Skin of body (tissue), 2 donors: ENCODE data around the gene OR10G8. TPM values are rescaled to one million over a fixed set of nuclear protein-coding genes. Genes with fewer than 3 reads are reported as not detected.

Experiments
- DNase-seq: peaks from one replicate; lab custom pipeline; 2025; lab: John Stamatoyannopoulos, UW
- total RNA-seq: library from RNA; depleted of rRNA; stranded (reverse); fragments of >200 nt; gene quantifications from one replicate; pipeline ENCODE4 v1.2.3, GENCODE V29; 2014

The OR10G8 gene
- total RNA-seq, 1 donor from 2014 or later = not detected

- no peak for DNase-seq
Measured at GRCh38 chr11:124078591-124078990, 52.0 kb downstream of the OR10G8 start.

DNA sequence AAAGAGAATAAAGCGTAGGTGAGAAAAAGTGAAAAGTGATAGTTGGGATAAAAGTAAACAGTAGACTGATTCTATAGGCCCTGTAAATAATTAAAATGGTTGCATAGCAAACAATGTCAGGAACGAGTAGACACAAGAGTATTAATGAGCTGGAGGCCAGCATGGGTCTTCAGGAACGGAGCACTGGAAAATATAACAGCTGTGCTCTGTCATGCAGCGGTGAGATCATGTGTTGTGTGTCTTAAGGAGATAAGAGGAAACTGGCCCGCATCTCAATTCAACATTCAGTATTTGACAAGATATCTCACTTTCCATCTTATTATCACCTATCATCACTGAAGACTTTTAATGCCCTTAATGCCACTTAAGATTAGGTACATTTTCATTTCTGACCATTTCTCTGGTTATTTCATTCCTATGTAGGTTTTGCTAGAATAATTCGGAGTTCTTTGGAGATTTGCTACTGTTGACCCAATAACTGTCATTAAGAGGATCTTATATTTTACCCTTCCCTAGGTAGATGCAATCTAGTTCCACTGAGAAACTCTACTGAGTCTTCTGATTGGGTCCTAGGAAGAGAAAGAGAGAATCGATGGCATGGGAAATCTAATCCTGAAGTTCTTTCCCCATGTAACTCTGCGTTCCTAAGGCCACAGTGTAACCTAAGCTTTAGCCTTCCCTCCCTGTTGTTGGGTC, 53.2 kb downstream of the OR10G8 start:
- no peak for DNase-seq

Other genes starting within 250 kb of the OR10G8 start
- gene OR6M1, start 220.4 kb upstream of the OR10G8 start, total RNA-seq = not detected
- not detected for gene TMEM225, start 141.1 kb upstream of the OR10G8 start, total RNA-seq
- gene OR8D4, start 124.6 kb upstream of the OR10G8 start, total RNA-seq = 0.30 TPM
- not detected for gene OR4D5, start 87.2 kb upstream of the OR10G8 start, total RNA-seq
- not detected for gene OR6T1, start 83.0 kb upstream of the OR10G8 start, total RNA-seq
- gene OR10S1, start 49.0 kb upstream of the OR10G8 start, total RNA-seq = not detected
- not detected for gene OR10G6, start 31.6 kb upstream of the OR10G8 start, total RNA-seq
- gene OR10G4, start 13.8 kb upstream of the OR10G8 start, total RNA-seq = not detected
- gene OR10G9, start 3.8 kb upstream of the OR10G8 start, total RNA-seq = not detected
- gene OR10G7, start 14.5 kb downstream of the OR10G8 start, total RNA-seq = not detected
- 22.0 TPM for gene VWA5A, start 88.7 kb downstream of the OR10G8 start, total RNA-seq
- not detected for gene OR10D3, start 156.5 kb downstream of the OR10G8 start, total RNA-seq
- gene OR8G1, start 214.3 kb downstream of the OR10G8 start, total RNA-seq = not detected
- gene OR8G5, start 229.6 kb downstream of the OR10G8 start, total RNA-seq = not detected